K562 (cell line): ENCODE results near the gene IRAK4. TPM values are rescaled to one million over a fixed set of nuclear protein-coding genes. Genes with fewer than 3 reads are reported as not detected.

Experiments
- CHCHD3 ChIP-seq: fragments of 250-450 bp; sonication (Bioruptor Pico); IDR thresholded peaks from 2 replicates; pipeline ENCODE4 v2.1.2; 2022; ENCODE audit warnings: mild to moderate bottlenecking
- DDX20 ChIP-seq: fragments of 450-650 bp; IDR thresholded peaks from 2 replicates; pipeline ENCODE4 v1.6.1; 2016; ENCODE audit warnings: missing genetic modification characterization, low read depth, mild to moderate bottlenecking, missing compliant biosample characterization, moderate library complexity
- DNMT1 ChIP-seq: fragments of 450-650 bp; IDR thresholded peaks from 2 replicates; pipeline ENCODE4 v1.6.1; 2016; ENCODE audit warnings: antibody characterized with exemption, mild to moderate bottlenecking
- GTF3C2 ChIP-seq: IDR thresholded peaks from 3 replicates; pipeline ENCODE4 v1.6.1; 2011; ENCODE audit warnings: borderline replicate concordance, mild to moderate bottlenecking, moderate library complexity; ENCODE audit not compliant: insufficient read length; ENCODE audit errors: extremely low read depth
- HMG20B ChIP-seq: fragments of 250-450 bp; sonication (Bioruptor Pico); IDR thresholded peaks from 2 replicates; pipeline ENCODE4 v1.5.0; 2021; ENCODE audit warnings: mild to moderate bottlenecking
- MAFF ChIP-seq: IDR thresholded peaks from 2 replicates; pipeline ENCODE4 v1.6.1; 2012; ENCODE audit warnings: low read length, improper control_type of control experiment
- MXI1 ChIP-seq: IDR thresholded peaks from 2 replicates; pipeline ENCODE4 v1.6.1; 2011; ENCODE audit warnings: low read depth, mild to moderate bottlenecking, improper control_type of control experiment, low read length
- NEUROD1 ChIP-seq: fragments of 150-350 bp; IDR thresholded peaks from 2 replicates; pipeline ENCODE4 v1.6.1; 2014; ENCODE audit warnings: borderline replicate concordance, low read length, low read depth; ENCODE audit not compliant: partially characterized antibody
- POLR2A ChIP-seq: fragments of 450-650 bp; conservative IDR thresholded peaks from 2 replicates; pipeline ENCODE4 v1.6.1; 2016
- TCF3 ChIP-seq: sonication (generic); formaldehyde crosslinking; IDR thresholded peaks from 2 replicates; pipeline ENCODE4 v1.4.0; 2020; ENCODE audit warnings: mild to moderate bottlenecking, missing genetic modification reagents
- YY1 ChIP-seq, 3 experiments: IDR thresholded peaks; 2 replicates each; pipeline ENCODE4 v1.6.1; 2011; ENCODE audit warnings: low read length in 2 of 3, mild to moderate bottlenecking in 2 of 3, moderate library complexity in 2 of 3, borderline replicate concordance in 1 of 3, control low read depth in 1 of 3, low read depth in 1 of 3; ENCODE audit not compliant: insufficient read depth in 3 of 3, insufficient replicate concordance in 2 of 3, control insufficient read depth in 1 of 3, insufficient read length in 1 of 3; ENCODE audit errors: extremely low read depth in 1 of 3
- ZNF175 ChIP-seq: fragments of 200-800 bp; sonication (Bioruptor generic); IDR thresholded peaks from 2 replicates; pipeline ENCODE4 v1.6.1; 2016; ENCODE audit warnings: low read depth, mild to moderate bottlenecking, missing genetic modification characterization, missing compliant biosample characterization
- polyA plus RNA-seq, 8 experiments: library from polyadenylated mRNA; depleted of rRNA in 4 of 8; stranded (reverse) in 5 of 8; unstranded in 3 of 8; fragments of >200 nt; fragmentation: Nextera tagmentation in 2 of 8; fragmentation: Illumina TruSeq in 1 of 8; extraction: Ambion mirVana in 2 of 8; extraction: Trizol in 1 of 8; gene quantifications; 2 replicates each; pipeline versions ENCODE4 v1.2.1 to v1.2.3, GENCODE V29; 2011 to 2014; ENCODE audit warnings: inconsistent platforms in 1 of 8, missing spikeins in 1 of 8
- total RNA-seq, 7 experiments: library from RNA; depleted of rRNA in 6 of 7; stranded (reverse); fragments of >200 nt in 6 of 7; fragmentation: Illumina TruSeq in 2 of 7; extraction: Trizol in 2 of 7; gene quantifications; 2 replicates each; pipeline versions ENCODE4 v1.2.1 to v1.2.3, GENCODE V29; 2011 to 2021; ENCODE audit warnings: low replicate concordance in 1 of 7
- TF ChIP-seq, protein P1 (sequence below): sonication (generic); formaldehyde crosslinking; IDR thresholded peaks from 2 replicates; pipeline ENCODE4 v1.8.0; 2023; ENCODE audit warnings: mild to moderate bottlenecking, missing genetic modification reagents
- TF ChIP-seq, protein P2 (sequence below): sonication (generic); formaldehyde crosslinking; IDR thresholded peaks from 2 replicates; pipeline ENCODE4 v1.8.0; 2023; ENCODE audit warnings: missing genetic modification reagents, mild to moderate bottlenecking, borderline replicate concordance

IRAK4 gene
- total and polyA plus RNA-seq, 9 of the 15 experiments (the other 6 are each of a cell fraction or from before 2014, with no cell fraction given) = 10.8 to 34.5 (median 16.0) TPM

GRCh38 chr12:43835656-43836474, 77.1 kb downstream of the IRAK4 start, which contains the start of gene TMEM117 (continued):
- TF ChIP-seq HMG20B (no peak), CHCHD3 (CRISPR knock-in tag) (no peak), POLR2A (peak; percentile 52; the same call in 1 of the 2 replicates), TCF3 (CRISPR knock-in tag) (no peak), GTF3C2 (no peak), DNMT1 (no peak), MAFF (no peak), MXI1 (no peak), NEUROD1 (no peak), DDX20 (no peak), ZNF175 (CRISPR knock-in tag) (no peak), YY1 (IDR thresholded peaks at IDR 0.05; ENCODE audit: borderline replicate concordance in 1 of 3, control insufficient read depth in 1 of 3, extremely low read depth in 1 of 3, insufficient read depth in 3 of 3, insufficient read length in 1 of 3, insufficient replicate concordance in 2 of 3, low read depth in 1 of 3, low read length in 2 of 3) (peak in 1 of 3 experiments; percentile 9)
- TF ChIP-seq, protein P1, sequence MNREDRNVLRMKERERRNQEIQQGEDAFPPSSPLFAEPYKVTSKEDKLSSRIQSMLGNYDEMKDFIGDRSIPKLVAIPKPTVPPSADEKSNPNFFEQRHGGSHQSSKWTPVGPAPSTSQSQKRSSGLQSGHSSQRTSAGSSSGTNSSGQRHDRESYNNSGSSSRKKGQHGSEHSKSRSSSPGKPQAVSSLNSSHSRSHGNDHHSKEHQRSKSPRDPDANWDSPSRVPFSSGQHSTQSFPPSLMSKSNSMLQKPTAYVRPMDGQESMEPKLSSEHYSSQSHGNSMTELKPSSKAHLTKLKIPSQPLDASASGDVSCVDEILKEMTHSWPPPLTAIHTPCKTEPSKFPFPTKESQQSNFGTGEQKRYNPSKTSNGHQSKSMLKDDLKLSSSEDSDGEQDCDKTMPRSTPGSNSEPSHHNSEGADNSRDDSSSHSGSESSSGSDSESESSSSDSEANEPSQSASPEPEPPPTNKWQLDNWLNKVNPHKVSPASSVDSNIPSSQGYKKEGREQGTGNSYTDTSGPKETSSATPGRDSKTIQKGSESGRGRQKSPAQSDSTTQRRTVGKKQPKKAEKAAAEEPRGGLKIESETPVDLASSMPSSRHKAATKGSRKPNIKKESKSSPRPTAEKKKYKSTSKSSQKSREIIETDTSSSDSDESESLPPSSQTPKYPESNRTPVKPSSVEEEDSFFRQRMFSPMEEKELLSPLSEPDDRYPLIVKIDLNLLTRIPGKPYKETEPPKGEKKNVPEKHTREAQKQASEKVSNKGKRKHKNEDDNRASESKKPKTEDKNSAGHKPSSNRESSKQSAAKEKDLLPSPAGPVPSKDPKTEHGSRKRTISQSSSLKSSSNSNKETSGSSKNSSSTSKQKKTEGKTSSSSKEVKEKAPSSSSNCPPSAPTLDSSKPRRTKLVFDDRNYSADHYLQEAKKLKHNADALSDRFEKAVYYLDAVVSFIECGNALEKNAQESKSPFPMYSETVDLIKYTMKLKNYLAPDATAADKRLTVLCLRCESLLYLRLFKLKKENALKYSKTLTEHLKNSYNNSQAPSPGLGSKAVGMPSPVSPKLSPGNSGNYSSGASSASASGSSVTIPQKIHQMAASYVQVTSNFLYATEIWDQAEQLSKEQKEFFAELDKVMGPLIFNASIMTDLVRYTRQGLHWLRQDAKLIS (CRISPR knock-in tag) = no peak
- TF ChIP-seq, protein P2, sequence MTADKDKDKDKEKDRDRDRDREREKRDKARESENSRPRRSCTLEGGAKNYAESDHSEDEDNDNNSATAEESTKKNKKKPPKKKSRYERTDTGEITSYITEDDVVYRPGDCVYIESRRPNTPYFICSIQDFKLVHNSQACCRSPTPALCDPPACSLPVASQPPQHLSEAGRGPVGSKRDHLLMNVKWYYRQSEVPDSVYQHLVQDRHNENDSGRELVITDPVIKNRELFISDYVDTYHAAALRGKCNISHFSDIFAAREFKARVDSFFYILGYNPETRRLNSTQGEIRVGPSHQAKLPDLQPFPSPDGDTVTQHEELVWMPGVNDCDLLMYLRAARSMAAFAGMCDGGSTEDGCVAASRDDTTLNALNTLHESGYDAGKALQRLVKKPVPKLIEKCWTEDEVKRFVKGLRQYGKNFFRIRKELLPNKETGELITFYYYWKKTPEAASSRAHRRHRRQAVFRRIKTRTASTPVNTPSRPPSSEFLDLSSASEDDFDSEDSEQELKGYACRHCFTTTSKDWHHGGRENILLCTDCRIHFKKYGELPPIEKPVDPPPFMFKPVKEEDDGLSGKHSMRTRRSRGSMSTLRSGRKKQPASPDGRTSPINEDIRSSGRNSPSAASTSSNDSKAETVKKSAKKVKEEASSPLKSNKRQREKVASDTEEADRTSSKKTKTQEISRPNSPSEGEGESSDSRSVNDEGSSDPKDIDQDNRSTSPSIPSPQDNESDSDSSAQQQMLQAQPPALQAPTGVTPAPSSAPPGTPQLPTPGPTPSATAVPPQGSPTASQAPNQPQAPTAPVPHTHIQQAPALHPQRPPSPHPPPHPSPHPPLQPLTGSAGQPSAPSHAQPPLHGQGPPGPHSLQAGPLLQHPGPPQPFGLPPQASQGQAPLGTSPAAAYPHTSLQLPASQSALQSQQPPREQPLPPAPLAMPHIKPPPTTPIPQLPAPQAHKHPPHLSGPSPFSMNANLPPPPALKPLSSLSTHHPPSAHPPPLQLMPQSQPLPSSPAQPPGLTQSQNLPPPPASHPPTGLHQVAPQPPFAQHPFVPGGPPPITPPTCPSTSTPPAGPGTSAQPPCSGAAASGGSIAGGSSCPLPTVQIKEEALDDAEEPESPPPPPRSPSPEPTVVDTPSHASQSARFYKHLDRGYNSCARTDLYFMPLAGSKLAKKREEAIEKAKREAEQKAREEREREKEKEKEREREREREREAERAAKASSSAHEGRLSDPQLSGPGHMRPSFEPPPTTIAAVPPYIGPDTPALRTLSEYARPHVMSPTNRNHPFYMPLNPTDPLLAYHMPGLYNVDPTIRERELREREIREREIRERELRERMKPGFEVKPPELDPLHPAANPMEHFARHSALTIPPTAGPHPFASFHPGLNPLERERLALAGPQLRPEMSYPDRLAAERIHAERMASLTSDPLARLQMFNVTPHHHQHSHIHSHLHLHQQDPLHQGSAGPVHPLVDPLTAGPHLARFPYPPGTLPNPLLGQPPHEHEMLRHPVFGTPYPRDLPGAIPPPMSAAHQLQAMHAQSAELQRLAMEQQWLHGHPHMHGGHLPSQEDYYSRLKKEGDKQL = no peak
